GM23248 (cell line): ENCODE results near the gene TUBGCP6. TPM values are rescaled to one million over a fixed set of nuclear protein-coding genes. Genes with fewer than 3 reads are reported as not detected.
A peak's percentile ranks its signal among the peaks of the same experiment; 100 is the strongest.
"Not testable (repeated sequence)": the region's sequence is repeated elsewhere in the genome, so short reads cannot be mapped to it uniquely, and the experiment has no call there.

Source experiments
- DNase-seq: peaks from one replicate; pipeline ENCODE4 v3.0.0-alpha.2; 2015
- H2AFZ ChIP-seq: fragments of 200-600 bp; sonication (generic); 2 replicates; pipeline ENCODE4 v1.6.1; 2016; ENCODE audit warnings: antibody characterized with exemption
- H3F3A ChIP-seq: fragments of 200-600 bp; sonication (generic); 2 replicates; pipeline ENCODE4 v1.6.1; 2016; ENCODE audit warnings: mild to moderate bottlenecking, antibody characterized with exemption, mixed run types; ENCODE audit not compliant: insufficient read depth
- H3K27ac ChIP-seq: fragments of 200-600 bp; sonication (generic); 2 replicates; pipeline ENCODE4 v1.5.1; 2016; ENCODE audit warnings: mild to moderate bottlenecking
- H3K27me3 ChIP-seq: fragments of 200-600 bp; sonication (generic); replicated peaks from 2 replicates; pipeline ENCODE4 v1.6.1; 2016; ENCODE audit warnings: mild to moderate bottlenecking; ENCODE audit not compliant: insufficient read depth
- H3K36me3 ChIP-seq: fragments of 200-600 bp; sonication (generic); 2 replicates; pipeline ENCODE4 v1.6.1; 2016; ENCODE audit warnings: low read depth, mild to moderate bottlenecking
- H3K4me1 ChIP-seq: fragments of 200-600 bp; sonication (generic); 2 replicates; pipeline ENCODE4 v1.6.1; 2016; ENCODE audit warnings: mild to moderate bottlenecking; ENCODE audit not compliant: insufficient read depth
- H3K4me2 ChIP-seq: fragments of 200-600 bp; sonication (generic); one replicate; pipeline ENCODE4 v1.6.1; 2016; ENCODE audit warnings: mild to moderate bottlenecking; ENCODE audit not compliant: unreplicated experiment
- H3K4me3 ChIP-seq: fragments of 200-600 bp; sonication (generic); 2 replicates; pipeline ENCODE4 v1.5.1; 2016; ENCODE audit warnings: mild to moderate bottlenecking
- H3K79me2 ChIP-seq: fragments of 200-600 bp; sonication (generic); 2 replicates; pipeline ENCODE4 v1.6.1; 2016; ENCODE audit warnings: mild to moderate bottlenecking; ENCODE audit not compliant: insufficient read depth
- H3K9ac ChIP-seq: fragments of 200-600 bp; sonication (generic); 2 replicates; pipeline ENCODE4 v1.6.1; 2016; ENCODE audit warnings: mild to moderate bottlenecking
- H3K9me2 ChIP-seq: fragments of 200-600 bp; sonication (generic); 2 replicates; pipeline ENCODE4 v1.6.1; 2016; ENCODE audit warnings: mixed run types, mild to moderate bottlenecking, moderate library complexity; ENCODE audit not compliant: insufficient read depth
- H3K9me3 ChIP-seq: fragments of 200-600 bp; sonication (generic); one replicate; pipeline ENCODE4 v1.6.1; 2017; ENCODE audit warnings: low read depth
- H4K20me1 ChIP-seq: fragments of 200-600 bp; sonication (generic); 2 replicates; pipeline ENCODE4 v1.6.0; 2016; ENCODE audit not compliant: insufficient read depth
- EZH2 ChIP-seq: fragments of 200-600 bp; sonication (generic); IDR thresholded peaks from 2 replicates; pipeline ENCODE4 v1.6.1; 2018; ENCODE audit warnings: antibody characterized with exemption, mild to moderate bottlenecking; ENCODE audit not compliant: insufficient read depth, poor library complexity, severe bottlenecking
- EZH2phosphoT487 ChIP-seq: fragments of 200-600 bp; sonication (generic); IDR thresholded peaks from 2 replicates; pipeline ENCODE4 v1.6.1; 2018; ENCODE audit warnings: antibody characterized with exemption, moderate library complexity, mild to moderate bottlenecking, low read depth; ENCODE audit not compliant: insufficient read depth
- WGBS, 2 experiments: methylation state at CpG; one replicate each; pipeline ENCODE4 v1.1.6; 2015 to 2017; ENCODE audit warnings: low lambda C conversion rate in 2 of 2, low coverage in 1 of 2; ENCODE audit errors: missing lambda C conversion rate in 2 of 2; 5-methylcytosine and 5-hydroxymethylcytosine counted together
- in situ Hi-C: fragments of 300-500 bp; cut with MboI; formaldehyde crosslinking; loops from 2 replicates; pipeline ENCODE4 v1.15.0; 2020
- polyA plus RNA-seq: library from polyadenylated mRNA; unstranded; fragments of >200 nt; fragmentation: Nextera tagmentation; extraction: Ambion mirVana; gene quantifications from 2 replicates; pipeline ENCODE4 v1.2.1, GENCODE V29; 2016
- total RNA-seq: library from RNA; depleted of rRNA; stranded (reverse); fragments of >200 nt; shearing (Covaris generic); gene quantifications from 2 replicates; pipeline ENCODE4 v1.2.3, GENCODE V29; 2014

TUBGCP6 gene
- total and polyA plus RNA-seq, 2 experiments from 2014 or later, result 16.6 to 32.0 TPM

- no peak overlapping the region for H3K27ac ChIP-seq
- H2AFZ ChIP-seq, result no peak overlapping the region
- no peaks in the 10 kb centered on the region for H3K9me2 ChIP-seq
- no peaks in the 10 kb centered on the region for H4K20me1 ChIP-seq
- H3K9me3 ChIP-seq, result no peaks in the 10 kb centered on the region
- H3K79me2 ChIP-seq, result peaks cover 41% of the 10 kb centered on the region
- H3K27me3 ChIP-seq, result no peaks in the 10 kb centered on the region
- no peak overlapping the region for H3K9ac ChIP-seq
- H3F3A ChIP-seq, result 0 out of 2 replicates have a peak, but pooled peaks cover under 1% of the 10 kb centered on the region
- in situ Hi-C loops, result no loop called here
- DNase-seq, result peak; percentile 61
- H3K4me1 ChIP-seq, result peaks cover 8% of the 10 kb centered on the region
- 50 to 54% methylated on average over 10 of the region's 10 CpGs for WGBS, 2 experiments
- peaks cover 10% of the 10 kb centered on the region; the same call in 1 of the 2 replicates for H3K36me3 ChIP-seq
- TF ChIP-seq EZH2, result no peak
- TF ChIP-seq EZH2phosphoT487, result no peak
- no peak overlapping the region for H3K4me3 ChIP-seq
- no peak overlapping the region for H3K4me2 ChIP-seq
Observed at GRCh38 chr22:50206599-50206998, 38.2 kb downstream of the TUBGCP6 start.

DNA sequence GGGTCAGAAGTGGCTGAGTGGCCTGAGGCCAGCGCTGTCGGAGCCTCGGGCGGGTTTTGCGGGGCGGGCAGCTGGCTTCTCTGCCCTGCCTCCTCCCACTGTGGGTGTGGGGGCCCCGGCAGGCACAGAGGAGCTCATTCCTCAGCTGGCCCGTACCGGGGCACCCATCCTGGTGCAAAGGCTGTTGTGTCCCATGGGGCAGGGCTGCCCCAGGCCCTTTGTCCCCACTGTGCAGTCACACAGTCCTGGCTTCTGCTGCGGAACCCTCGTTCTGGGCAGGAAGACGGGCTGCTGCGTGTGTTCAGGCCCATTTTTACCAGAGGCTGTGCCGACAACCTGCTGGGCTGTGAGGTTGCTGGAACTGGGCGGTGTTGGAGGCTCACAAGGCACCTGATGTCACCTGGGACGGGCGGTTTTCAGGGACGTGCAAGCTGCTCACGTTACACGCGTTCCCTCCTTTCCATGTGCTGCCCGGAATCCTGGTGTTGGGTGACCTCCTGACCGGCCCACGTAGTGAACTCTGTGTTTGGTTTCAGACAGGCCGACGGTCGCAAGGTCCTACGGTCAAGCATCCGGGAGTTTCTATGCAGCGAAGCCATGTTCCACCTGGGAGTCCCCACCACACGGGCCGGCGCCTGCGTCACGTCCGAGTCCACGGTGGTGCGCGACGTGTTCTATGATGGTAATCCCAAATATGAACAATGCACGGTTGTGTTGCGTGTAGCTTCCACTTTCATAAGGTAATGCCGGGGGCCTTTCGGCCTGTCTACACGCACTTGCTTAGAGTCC, 38.8 kb downstream of the TUBGCP6 start:
- Histone ChIP-seq H3K27me3 (no peaks in the 10 kb centered on the region), H4K20me1 (no peaks in the 10 kb centered on the region), H3K9ac (no peak overlapping the region), H3K36me3 (peaks cover 10% of the 10 kb centered on the region; the same call in 1 of the 2 replicates), H3K9me3 (no peaks in the 10 kb centered on the region), H3K27ac (no peak overlapping the region), H3K4me2 (no peak overlapping the region), H2AFZ (no peak overlapping the region), H3K79me2 (peaks cover 42% of the 10 kb centered on the region), H3K9me2 (no peaks in the 10 kb centered on the region), H3K4me3 (no peak overlapping the region), H3K4me1 (peaks cover 8% of the 10 kb centered on the region), H3F3A (no peaks in the 10 kb centered on the region)
- in situ Hi-C loops, result no loop called here
- WGBS, 2 experiments, result 94% methylated on average over 35 to 44 of the region's 45 CpGs
- TF ChIP-seq EZH2phosphoT487 (no peak), EZH2 (no peak)
- DNase-seq, result no peak

- H3K9ac ChIP-seq, in situ Hi-C loops, H4K20me1 ChIP-seq, DNase-seq, H3K9me2 ChIP-seq, H3K9me3 ChIP-seq, H3K36me3 ChIP-seq, H2AFZ ChIP-seq, H3K4me3 ChIP-seq, H3K4me1 ChIP-seq, H3K4me2 ChIP-seq, H3F3A ChIP-seq, H3K27ac ChIP-seq, H3K27me3 ChIP-seq: not testable (repeated sequence)
- peaks cover 42% of the 10 kb centered on the region for H3K79me2 ChIP-seq
- WGBS, 2 experiments, result 74 to 78% methylated on average over 9 of the region's 9 CpGs
Observed at GRCh38 chr22:50204998-50205397, 39.8 kb downstream of the TUBGCP6 start.

DNA sequence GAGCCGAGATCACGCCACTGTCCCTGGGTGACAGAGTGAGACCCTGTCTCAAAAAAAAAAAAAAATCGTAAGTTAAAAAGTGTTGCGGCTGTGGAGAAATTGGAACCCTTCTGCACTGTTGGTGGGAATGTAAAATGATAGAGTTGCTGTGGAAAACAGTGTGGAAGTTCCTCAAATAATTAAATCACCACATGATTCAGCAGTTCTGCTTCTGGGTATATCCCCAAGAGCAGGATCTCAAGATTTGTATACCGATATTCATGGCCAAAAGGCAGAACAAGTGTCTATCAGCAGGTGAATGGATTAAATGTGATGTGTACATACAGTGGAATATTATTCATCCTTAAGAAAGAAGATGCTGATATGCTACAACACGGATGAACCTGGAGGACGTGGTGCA, 40.3 kb downstream of the TUBGCP6 start:
- Histone ChIP-seq H3K36me3 (peaks cover 10% of the 10 kb centered on the region; the same call in 1 of the 2 replicates), H3K27me3 (no peaks in the 10 kb centered on the region), H3K27ac (no peak overlapping the region), H3K79me2 (peaks cover 42% of the 10 kb centered on the region), H3K9me2 (no peaks in the 10 kb centered on the region), H3K4me3 (no peak overlapping the region), H3K9me3 (no peaks in the 10 kb centered on the region), H3F3A (no peaks in the 10 kb centered on the region), H3K4me1 (peaks cover 8% of the 10 kb centered on the region), H2AFZ (no peak overlapping the region), H4K20me1 (no peaks in the 10 kb centered on the region), H3K9ac (no peak overlapping the region), H3K4me2 (no peak overlapping the region)
- in situ Hi-C loops, result no loop called here
- no peak for DNase-seq
- WGBS, 2 experiments, result 97% methylated on average over 7 of the region's 7 CpGs
- no peak for TF ChIP-seq EZH2phosphoT487
- TF ChIP-seq EZH2, result no peak
